Kidney capillary endothelial cell (primary cell): ENCODE data around the gene EXOSC9.

Source experiments
- DNase-seq: peaks from one replicate; pipeline ENCODE4 v3.0.0-alpha.2; 2018; ENCODE audit warnings: low spot score

Gene EXOSC9

GRCh38 chr4:121789455-121789854 is 11.7 kb upstream of the EXOSC9 start:
- DNase-seq: no peak

GRCh38 chr4:121789960-121790829 is 10.9 kb upstream of the EXOSC9 start:
- peak; percentile 78 for DNase-seq

DNA sequence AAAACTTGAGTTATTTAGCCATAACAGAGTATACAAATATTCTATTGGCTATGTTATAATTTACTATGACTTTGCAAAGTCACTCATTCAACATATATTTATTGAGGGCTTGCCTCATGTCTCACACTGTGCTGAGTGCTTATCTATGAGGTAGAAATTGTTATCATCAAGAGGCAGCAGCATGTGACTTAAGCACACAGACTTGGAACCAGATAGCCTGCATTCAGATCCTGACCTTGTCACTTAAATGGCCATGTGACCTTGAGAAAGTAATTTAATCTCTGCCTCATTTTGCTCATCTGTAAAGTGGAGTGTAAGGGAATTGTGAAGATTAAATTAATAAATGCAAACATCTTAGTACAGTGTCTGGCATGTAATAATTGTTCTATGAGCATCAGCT is 10.1 kb upstream of the EXOSC9 start:
- no peak for DNase-seq

- DNase-seq: no peak
Observed at GRCh38 chr4:121791481-121791880, 9.6 kb upstream of the EXOSC9 start.

- DNase-seq: no peak
Observed at GRCh38 chr4:121792966-121793365, 8.2 kb upstream of the EXOSC9 start.

- no peak for DNase-seq
Observed at GRCh38 chr4:121794505-121795188, 6.5 kb upstream of the EXOSC9 start.

DNA sequence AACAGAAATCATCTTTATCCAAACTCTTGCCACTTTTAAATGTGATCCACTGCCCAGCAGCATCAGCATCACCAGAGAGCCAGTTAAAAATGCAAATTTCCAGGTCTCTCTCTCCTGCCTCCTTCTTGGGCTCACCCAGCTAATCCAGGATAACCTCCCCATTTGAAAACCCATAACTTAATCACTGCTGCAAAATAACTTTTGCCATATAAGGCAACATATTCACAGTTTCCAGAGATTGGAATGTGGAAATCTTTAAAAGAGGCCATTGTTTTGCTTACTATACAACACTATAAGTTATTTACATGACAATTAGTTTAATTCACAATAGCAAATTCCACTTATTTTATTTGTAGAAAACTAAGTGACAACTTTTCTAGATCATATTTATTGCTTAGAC is 4.8 kb upstream of the EXOSC9 start:
- no peak for DNase-seq

GRCh38 chr4:121799208-121799823 is 1.8 kb upstream of the EXOSC9 start:
- no peak for DNase-seq

DNA sequence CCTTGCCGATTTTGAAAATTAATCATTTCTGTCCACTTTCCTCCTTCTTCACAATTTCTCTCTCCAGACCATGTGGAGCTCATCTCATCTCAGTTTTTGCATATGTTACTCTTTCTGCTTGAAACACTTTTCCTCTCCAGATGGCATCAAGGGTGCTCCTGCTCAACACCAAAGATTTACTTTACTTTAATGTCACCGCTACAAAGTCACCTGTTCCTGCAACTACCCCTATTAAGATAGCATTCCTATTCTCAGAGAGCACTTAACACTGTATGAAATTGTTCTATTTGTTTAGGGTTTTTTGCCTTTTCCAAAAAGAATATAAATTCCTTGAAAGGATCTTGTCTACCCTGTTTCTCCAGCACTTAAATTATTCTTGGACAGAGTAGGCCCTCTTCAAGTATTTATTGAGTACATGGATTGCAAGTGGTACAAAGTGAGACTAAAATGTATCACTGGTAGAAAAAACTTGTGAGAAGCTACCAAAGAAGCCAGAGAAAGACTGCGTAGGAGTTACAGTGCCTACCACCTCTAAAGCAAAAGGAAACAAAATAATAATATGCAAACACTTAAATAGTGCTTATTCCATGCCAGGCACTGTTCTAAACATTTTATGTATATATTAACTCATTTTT is 1.1 kb upstream of the EXOSC9 start:
- DNase-seq: no peak

DNA sequence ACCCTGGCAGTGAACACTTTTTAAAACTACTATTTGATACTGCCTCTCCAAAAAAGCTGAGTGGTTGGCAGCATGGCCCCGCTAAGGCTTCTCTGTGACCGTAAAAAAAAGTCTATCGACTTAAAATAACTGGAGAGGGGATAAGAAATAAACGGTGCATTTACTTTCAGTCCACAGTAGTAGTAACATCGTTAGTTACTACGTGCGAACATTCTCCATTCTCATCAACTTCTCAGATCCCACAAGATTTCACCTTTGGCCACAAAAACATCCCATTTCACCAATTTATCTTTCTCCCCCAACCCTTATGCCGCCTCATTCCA is 524 bp upstream of the EXOSC9 start:
- DNase-seq: no peak

- no peak for DNase-seq
Observed at GRCh38 chr4:121801715-121802075, 572 bp downstream of the EXOSC9 start.

DNA sequence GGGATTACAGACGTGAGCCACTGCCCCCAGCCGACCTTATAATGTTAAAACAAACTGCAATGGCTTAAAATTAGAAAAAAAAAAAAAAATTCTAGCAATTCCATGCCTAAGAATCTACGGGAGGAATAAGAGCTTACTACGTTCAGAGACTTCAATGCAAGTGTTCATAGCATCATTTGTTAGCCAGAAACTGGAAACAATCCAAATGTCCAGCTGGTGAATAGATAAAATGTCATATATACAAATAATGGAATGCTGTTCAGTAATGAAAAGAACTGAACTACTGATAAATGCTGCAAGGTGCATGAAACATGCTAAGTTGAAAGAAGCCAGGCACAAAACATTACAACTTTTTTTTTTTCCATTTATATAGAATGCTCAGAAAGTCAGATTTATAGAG is 5.3 kb downstream of the EXOSC9 start:
- no peak for DNase-seq

GRCh38 chr4:121811122-121811521 is 10.0 kb downstream of the EXOSC9 start:
- DNase-seq: no peak

GRCh38 chr4:121814756-121815155 is 13.6 kb downstream of the EXOSC9 start:
- DNase-seq: no peak

DNA sequence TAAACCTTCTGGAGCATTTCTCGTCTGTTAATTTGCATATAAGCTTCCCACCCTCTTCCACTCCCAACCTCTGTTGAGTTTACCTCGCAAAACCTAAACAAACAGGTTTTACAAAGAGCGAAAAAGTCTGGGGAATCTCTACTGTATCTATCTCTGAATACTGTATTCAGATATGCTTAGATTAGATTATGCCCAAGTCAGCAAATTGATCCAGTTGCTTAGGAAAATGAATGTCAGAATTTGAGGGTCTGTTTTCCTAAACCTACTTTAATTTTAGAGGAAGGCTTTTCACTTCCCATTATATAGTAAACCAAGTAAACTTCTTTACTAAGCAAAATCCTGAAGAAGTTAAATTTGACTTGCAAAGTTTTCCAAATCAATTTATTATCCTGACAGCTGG is 15.9 kb downstream of the EXOSC9 start:
- DNase-seq: no peak

GRCh38 chr4:121817701-121818100 is 16.6 kb downstream of the EXOSC9 start:
- DNase-seq: no peak

GRCh38 chr4:121818215-121818614 is 17.1 kb downstream of the EXOSC9 start:
- DNase-seq: no peak

- DNase-seq: no peak
Observed at GRCh38 chr4:121819216-121819965, 18.3 kb downstream of the EXOSC9 start.

DNA sequence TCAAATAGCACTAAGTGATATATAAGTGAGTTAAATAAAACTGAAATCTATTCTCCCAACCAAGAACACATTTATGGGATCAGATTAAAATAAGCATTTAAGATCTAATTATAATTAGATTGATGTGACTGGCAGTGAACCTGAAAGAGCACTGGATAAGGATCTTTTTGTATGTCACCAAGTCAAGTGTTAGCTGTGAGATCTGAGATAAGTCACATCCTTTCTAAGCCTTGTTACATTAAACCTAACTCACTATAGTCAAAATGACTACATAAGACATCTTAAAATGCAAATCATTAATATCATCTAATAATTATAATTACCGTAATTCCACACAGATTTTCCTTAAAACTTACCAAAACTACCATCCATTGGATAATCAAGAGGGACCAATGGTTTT is 20.9 kb downstream of the EXOSC9 start:
- DNase-seq: no peak

DNA sequence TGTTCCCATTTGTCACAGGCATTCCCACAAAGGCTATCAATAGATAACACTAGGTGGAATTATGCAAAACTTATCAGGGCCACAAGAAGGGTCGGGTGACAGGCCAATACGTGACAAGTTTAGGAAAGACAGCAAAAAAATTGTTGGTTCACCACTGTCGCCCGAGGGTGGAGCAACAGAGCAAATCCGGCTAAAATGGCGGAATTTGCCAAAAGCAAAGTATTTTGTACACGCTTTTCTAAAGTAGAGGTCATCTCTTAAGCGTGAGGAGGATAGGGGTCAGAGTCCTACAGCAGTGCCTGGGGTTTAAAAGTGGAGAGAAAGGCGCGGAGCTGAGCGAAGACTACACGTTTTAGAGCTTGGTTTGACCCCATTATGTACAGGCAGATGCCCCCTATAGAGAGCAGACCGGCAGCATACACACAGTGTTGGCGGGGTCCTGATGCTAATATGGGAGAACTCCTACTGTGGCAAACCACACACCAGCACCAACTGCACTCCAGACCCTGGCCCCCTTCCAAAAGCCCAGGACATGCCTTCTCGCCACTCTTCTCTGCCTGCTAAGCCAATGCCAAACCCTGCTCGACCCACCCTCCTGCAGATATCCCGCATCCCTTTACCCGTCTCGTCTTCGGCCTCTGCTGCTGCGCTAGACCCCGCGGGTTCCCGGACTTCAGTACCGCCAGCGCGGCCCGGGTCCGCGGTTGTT is 21.8 kb downstream of the EXOSC9 start:
- peak; percentile 57 for DNase-seq

- DNase-seq: peak; percentile 92
Observed at GRCh38 chr4:121823505-121824170, 22.5 kb downstream of the EXOSC9 start, which contains the start of gene CCNA2. Gene CCNA2, minus strand, starts transcription at chr4:121823883. Its CDS starts 255 bp downstream, at chr4:121823628.
